Activated T-helper 17 cell treated with anti-CD3 and anti-CD28 coated beads, Interleukin-2, amount 50 U/mL, for 72 hours (primary cell): Measurements from ENCODE around the gene CMBL. TPM values are rescaled to one million over a fixed set of nuclear protein-coding genes. Genes with fewer than 3 reads are reported as not detected.
"Not testable (repeated sequence)": the region's sequence is repeated elsewhere in the genome, so short reads cannot be mapped to it uniquely, and the experiment has no call there.

ENCODE experiments used
- ATAC-seq: fragments of 150-1000 bp; cut with Tn5 transposase; replicated peaks from 2 replicates; pipeline ENCODE4 v1.10.0; 2021; ENCODE audit warnings: mild to moderate bottlenecking, moderate library complexity
- H3K27ac Mint-ChIP-seq: one replicate; pipeline ENCODE4 v1.8.0; 2022; ENCODE audit warnings: mixed read lengths
- H3K27me3 Mint-ChIP-seq: one replicate; pipeline ENCODE4 v1.8.0; 2022; ENCODE audit warnings: mixed read lengths
- H3K36me3 Mint-ChIP-seq: one replicate; pipeline ENCODE4 v1.8.0; 2022; ENCODE audit warnings: low read depth, mild to moderate bottlenecking, mixed read lengths
- H3K4me1 Mint-ChIP-seq: one replicate; pipeline ENCODE4 v1.8.0; 2022; ENCODE audit warnings: mixed read lengths
- H3K4me3 Mint-ChIP-seq: one replicate; pipeline ENCODE4 v1.8.0; 2022; ENCODE audit warnings: mild to moderate bottlenecking, mixed read lengths
- H3K9me3 Mint-ChIP-seq: one replicate; pipeline ENCODE4 v1.8.0; 2022; ENCODE audit warnings: mixed read lengths
- total RNA-seq, 2 donors: library from RNA; stranded (reverse); gene quantifications; one replicate each; pipeline ENCODE4 v1.2.3, GENCODE V29; 2022

Gene CMBL
- total RNA-seq, 2 donors from 2014 or later: 0.80 to 0.82 TPM

GRCh38 chr5:10289353-10289752 is 18.3 kb downstream of the CMBL start:
- peaks cover 8% of the 10 kb centered on the region for H3K27me3 Mint-ChIP-seq
- H3K36me3 Mint-ChIP-seq: no peaks in the 10 kb centered on the region
- H3K27ac Mint-ChIP-seq: no peak overlapping the region
- H3K9me3 Mint-ChIP-seq: no peaks in the 10 kb centered on the region
- no peaks in the 10 kb centered on the region for H3K4me1 Mint-ChIP-seq
- no peak for ATAC-seq
- no peak overlapping the region for H3K4me3 Mint-ChIP-seq

- H3K27ac Mint-ChIP-seq: no peak overlapping the region
- no peaks in the 10 kb centered on the region for H3K9me3 Mint-ChIP-seq
- no peak for ATAC-seq
- H3K36me3 Mint-ChIP-seq: no peaks in the 10 kb centered on the region
- H3K27me3 Mint-ChIP-seq: peaks cover 5% of the 10 kb centered on the region
- no peaks in the 10 kb centered on the region for H3K4me1 Mint-ChIP-seq
- H3K4me3 Mint-ChIP-seq: no peak overlapping the region
Observed at GRCh38 chr5:10288592-10289219, 19.0 kb downstream of the CMBL start.

GRCh38 chr5:10286862-10287227 is 20.9 kb downstream of the CMBL start:
- Mint-ChIP-seq H3K4me3 (no peak overlapping the region), H3K27me3 (peaks cover 5% of the 10 kb centered on the region), H3K4me1 (no peaks in the 10 kb centered on the region), H3K36me3 (no peaks in the 10 kb centered on the region), H3K27ac (no peak overlapping the region), H3K9me3 (no peaks in the 10 kb centered on the region)
- no peak for ATAC-seq

- H3K27me3 Mint-ChIP-seq: peaks cover 5% of the 10 kb centered on the region
- H3K9me3 Mint-ChIP-seq: no peaks in the 10 kb centered on the region
- H3K4me1 Mint-ChIP-seq: no peaks in the 10 kb centered on the region
- no peak overlapping the region for H3K27ac Mint-ChIP-seq
- no peak for ATAC-seq
- no peak overlapping the region for H3K4me3 Mint-ChIP-seq
- no peaks in the 10 kb centered on the region for H3K36me3 Mint-ChIP-seq
Observed at GRCh38 chr5:10286162-10286861, 21.4 kb downstream of the CMBL start.

- not testable (repeated sequence) for H3K4me1 Mint-ChIP-seq, H3K9me3 Mint-ChIP-seq
Observed at GRCh38 chr5:10285362-10285761, 22.3 kb downstream of the CMBL start.

GRCh38 chr5:10283927-10284635 is 23.6 kb downstream of the CMBL start:
- Mint-ChIP-seq H3K4me3 (peak overlapping the region; percentile 52), H3K27me3 (no peaks in the 10 kb centered on the region), H3K36me3 (no peaks in the 10 kb centered on the region), H3K4me1 (no peaks in the 10 kb centered on the region), H3K27ac (peak overlapping the region; percentile 42), H3K9me3 (no peaks in the 10 kb centered on the region)
- ATAC-seq: peak; percentile 94

More at GRCh38 chr5:10285362-10285761, 22.3 kb downstream of the CMBL start:
- not testable (repeated sequence) for H3K27me3 Mint-ChIP-seq, H3K36me3 Mint-ChIP-seq, H3K27ac Mint-ChIP-seq, ATAC-seq, H3K4me3 Mint-ChIP-seq

- no peaks in the 10 kb centered on the region for H3K9me3 Mint-ChIP-seq
- no peaks in the 10 kb centered on the region for H3K27me3 Mint-ChIP-seq
- H3K4me1 Mint-ChIP-seq: peaks cover 5% of the 10 kb centered on the region
- no peak for ATAC-seq
- no peak overlapping the region for H3K4me3 Mint-ChIP-seq
- H3K27ac Mint-ChIP-seq: no peak overlapping the region
- H3K36me3 Mint-ChIP-seq: no peaks in the 10 kb centered on the region
Observed at GRCh38 chr5:10279925-10280720, 27.6 kb downstream of the CMBL start.

- no peaks in the 10 kb centered on the region for H3K9me3 Mint-ChIP-seq
- no peak overlapping the region for H3K4me3 Mint-ChIP-seq
- H3K4me1 Mint-ChIP-seq: peaks cover 5% of the 10 kb centered on the region
- no peak for ATAC-seq
- no peak overlapping the region for H3K27ac Mint-ChIP-seq
- H3K36me3 Mint-ChIP-seq: no peaks in the 10 kb centered on the region
- H3K27me3 Mint-ChIP-seq: no peaks in the 10 kb centered on the region
Observed at GRCh38 chr5:10279328-10279727, 28.4 kb downstream of the CMBL start.

- H3K36me3 Mint-ChIP-seq: no peaks in the 10 kb centered on the region
- no peak for ATAC-seq
- no peak overlapping the region for H3K4me3 Mint-ChIP-seq
- no peaks in the 10 kb centered on the region for H3K27me3 Mint-ChIP-seq
- no peak overlapping the region for H3K27ac Mint-ChIP-seq
- H3K4me1 Mint-ChIP-seq: peaks cover 5% of the 10 kb centered on the region
- H3K9me3 Mint-ChIP-seq: no peaks in the 10 kb centered on the region
Observed at GRCh38 chr5:10278658-10279279, 28.9 kb downstream of the CMBL start.

GRCh38 chr5:10277773-10278630 is 29.7 kb downstream of the CMBL start:
- no peaks in the 10 kb centered on the region for H3K27me3 Mint-ChIP-seq
- H3K4me3 Mint-ChIP-seq: no peak overlapping the region
- H3K36me3 Mint-ChIP-seq: no peaks in the 10 kb centered on the region
- no peak for ATAC-seq
- H3K9me3 Mint-ChIP-seq: no peaks in the 10 kb centered on the region
- H3K27ac Mint-ChIP-seq: no peak overlapping the region
- H3K4me1 Mint-ChIP-seq: peaks cover 5% of the 10 kb centered on the region

- no peak for ATAC-seq
- Mint-ChIP-seq H3K4me3 (no peak overlapping the region), H3K27ac (no peak overlapping the region), H3K36me3 (no peaks in the 10 kb centered on the region), H3K27me3 (no peaks in the 10 kb centered on the region), H3K4me1 (peaks cover 5% of the 10 kb centered on the region), H3K9me3 (no peaks in the 10 kb centered on the region)
Observed at GRCh38 chr5:10276691-10277090, 31.0 kb downstream of the CMBL start.

- Mint-ChIP-seq H3K4me3 (no peak overlapping the region), H3K27me3 (no peaks in the 10 kb centered on the region), H3K27ac (no peak overlapping the region)
Observed at GRCh38 chr5:10275991-10276390, 31.7 kb downstream of the CMBL start.

GRCh38 chr5:10275460-10275859 is 32.2 kb downstream of the CMBL start:
- Mint-ChIP-seq H3K4me1 (peaks cover 5% of the 10 kb centered on the region), H3K36me3 (no peaks in the 10 kb centered on the region), H3K4me3 (no peak overlapping the region)

More at GRCh38 chr5:10275991-10276390, 31.7 kb downstream of the CMBL start:
- Mint-ChIP-seq H3K9me3 (no peaks in the 10 kb centered on the region), H3K36me3 (no peaks in the 10 kb centered on the region), H3K4me1 (peaks cover 5% of the 10 kb centered on the region)
- ATAC-seq: no peak

More at GRCh38 chr5:10275460-10275859, 32.2 kb downstream of the CMBL start:
- Mint-ChIP-seq H3K27me3 (no peaks in the 10 kb centered on the region), H3K27ac (no peak overlapping the region), H3K9me3 (no peaks in the 10 kb centered on the region)
- no peak for ATAC-seq
